ENCODE measurements around the gene MIA2. TPM values are rescaled to one million over a fixed set of nuclear protein-coding genes. Genes with fewer than 3 reads are reported as not detected.

Gene MIA2
- total RNA-seq (65.6 TPM), polyA plus RNA-seq (ENCODE audit: insufficient read depth, low read depth, low replicate concordance) (63.2 TPM)
- long read RNA-seq, donor 1, full-length matches to known transcripts: 4 of 4 reads
- long read RNA-seq, donor 1, partial matches to known transcripts: 0 of 4 reads
- long read RNA-seq, donor 1, other reads (novel, unspliced or antisense): 0 of 4 reads
- long read RNA-seq, donor 2, partial matches to known transcripts: 12 of 13 reads
- long read RNA-seq, donor 2, other reads (novel, unspliced or antisense): 0 of 13 reads
- long read RNA-seq, donor 3, full-length matches to known transcripts: 2 of 9 reads
- long read RNA-seq, donor 3, partial matches to known transcripts: 7 of 9 reads
- long read RNA-seq, donor 3, other reads (novel, unspliced or antisense): 0 of 9 reads
- long read RNA-seq, donor 4, partial matches to known transcripts: 0 of 1 reads
- long read RNA-seq, donor 4, other reads (novel, unspliced or antisense): 0 of 1 reads
- long read RNA-seq, donor 5: 0 reads
- long read RNA-seq, donor 6, partial matches to known transcripts: 0 of 1 reads
- long read RNA-seq, donor 6, other reads (novel, unspliced or antisense): 0 of 1 reads
- long read RNA-seq, donor 7, partial matches to known transcripts: 8 of 38 reads
- long read RNA-seq, donor 7, other reads (novel, unspliced or antisense): 29 of 38 reads
- long read RNA-seq, donor 8, partial matches to known transcripts: 0 of 2 reads
- long read RNA-seq, donor 8, other reads (novel, unspliced or antisense): 0 of 2 reads
- long read RNA-seq, donor 9, partial matches to known transcripts: 0 of 3 reads
- long read RNA-seq, donor 9, other reads (novel, unspliced or antisense): 0 of 3 reads
- long read RNA-seq, donor 10, partial matches to known transcripts: 16 of 17 reads
- long read RNA-seq, donor 10, other reads (novel, unspliced or antisense): 0 of 17 reads

GRCh38 chr14:39233680-39234326, at the start of gene MIA2:
TSS of gene MIA2 (plus strand) at chr14:39233915. CDS start at chr14:39234115, 200 bp downstream.
- DNase-seq: peak in 2 of 5 donors; percentile 12 to 21
- H3K9ac ChIP-seq (ENCODE audit: low read length in 3 of 3): peak within 1 kb of the TSS; percentile 21 to 58 (median 57)
- intact Hi-C loops (cut with DNase I): no loop called here
- peak; percentile 60 for FAIRE-seq
- H3K27ac ChIP-seq (ENCODE audit: low read depth in 2 of 2, low read length in 2 of 2): peak within 1 kb of the TSS; percentile 45 to 59
- H3K9me3 ChIP-seq (ENCODE audit: control insufficient read depth in 2 of 3, insufficient read depth in 1 of 3, low read length in 3 of 3): no peaks in the 10 kb centered on the region
- H3K4me1 ChIP-seq (ENCODE audit: control insufficient read depth in 2 of 3, insufficient read depth in 2 of 3, low read depth in 1 of 3, low read length in 3 of 3): peaks cover 0 to 11% (median 3%) of the 10 kb centered on the region in 3 donors
- H3K36me3 ChIP-seq (ENCODE audit: control insufficient read depth in 2 of 3, insufficient read depth in 3 of 3, low read length in 3 of 3): peaks cover 0 to under 1% (median 0%) of the 10 kb centered on the region in 3 donors
- H3K4me3 ChIP-seq (ENCODE audit: low read length in 3 of 3): peak within 1 kb of the TSS; percentile 26 to 85 (median 69)
- H3K27me3 ChIP-seq (ENCODE audit: control insufficient read depth, insufficient read depth, low read length): no peaks in the 10 kb centered on the region
- no peak for TF ChIP-seq CTCF (IDR thresholded peaks at IDR 0.05; ENCODE audit: borderline replicate concordance, extremely low read depth, insufficient read depth)

GRCh38 chr14:39184628-39185255, 49.0 kb upstream of the MIA2 start:
- peaks cover 0 to 2% (median 0%) of the 10 kb centered on the region in 3 donors for H3K4me1 ChIP-seq (ENCODE audit: control insufficient read depth in 2 of 3, insufficient read depth in 2 of 3, low read depth in 1 of 3, low read length in 3 of 3)
- no peak for TF ChIP-seq CTCF (IDR thresholded peaks at IDR 0.05; ENCODE audit: borderline replicate concordance, extremely low read depth, insufficient read depth)
- no peak for FAIRE-seq

GRCh38 chr14:39185256-39186049, 48.3 kb upstream of the MIA2 start:
- peaks cover 0 to 19% (median 16%) of the 10 kb centered on the region in 3 donors for H3K36me3 ChIP-seq (ENCODE audit: control insufficient read depth in 2 of 3, insufficient read depth in 3 of 3, low read length in 3 of 3)
- H3K4me3 ChIP-seq (ENCODE audit: low read length in 3 of 3): no peak overlapping the region
- no peak overlapping the region for H3K9ac ChIP-seq (ENCODE audit: low read length in 3 of 3)
- intact Hi-C loops (cut with DNase I): no loop called here
- H3K4me1 ChIP-seq (ENCODE audit: control insufficient read depth in 2 of 3, insufficient read depth in 2 of 3, low read depth in 1 of 3, low read length in 3 of 3): peaks cover 0 to 2% (median 0%) of the 10 kb centered on the region in 3 donors
- DNase-seq: no peak
- no peak overlapping the region for H3K27ac ChIP-seq (ENCODE audit: low read depth in 2 of 2, low read length in 2 of 2)
- FAIRE-seq: no peak
- TF ChIP-seq CTCF (IDR thresholded peaks at IDR 0.05; ENCODE audit: borderline replicate concordance, extremely low read depth, insufficient read depth): no peak
- H3K27me3 ChIP-seq (ENCODE audit: control insufficient read depth, insufficient read depth, low read length): no peaks in the 10 kb centered on the region
- H3K9me3 ChIP-seq (ENCODE audit: control insufficient read depth in 2 of 3, insufficient read depth in 1 of 3, low read length in 3 of 3): no peaks in the 10 kb centered on the region

More at GRCh38 chr14:39184628-39185255, 49.0 kb upstream of the MIA2 start:
- H3K4me3 ChIP-seq (ENCODE audit: low read length in 3 of 3): no peak overlapping the region
- no peak for DNase-seq
- peaks cover 0 to 22% (median 21%) of the 10 kb centered on the region in 3 donors for H3K36me3 ChIP-seq (ENCODE audit: control insufficient read depth in 2 of 3, insufficient read depth in 3 of 3, low read length in 3 of 3)
- H3K27me3 ChIP-seq (ENCODE audit: control insufficient read depth, insufficient read depth, low read length): no peaks in the 10 kb centered on the region
- no peak overlapping the region for H3K27ac ChIP-seq (ENCODE audit: low read depth in 2 of 2, low read length in 2 of 2)
- H3K9me3 ChIP-seq (ENCODE audit: control insufficient read depth in 2 of 3, insufficient read depth in 1 of 3, low read length in 3 of 3): no peaks in the 10 kb centered on the region
- intact Hi-C loops (cut with DNase I): no loop called here
- H3K9ac ChIP-seq (ENCODE audit: low read length in 3 of 3): no peak overlapping the region

Data from kidney (tissue), 22 donors.